IPS DF 6.9 (cell line): ENCODE measurements around the gene FUCA2.

Experiments
- DNase-seq: peaks from one replicate; pipeline ENCODE4 v3.0.0-alpha.2; 2013; ENCODE audit warnings: low read depth, low spot score
- H3K27ac ChIP-seq: one replicate; pipeline ENCODE4 v1.5.1; 2013; ENCODE audit warnings: low read length, control low read depth
- H3K27me3 ChIP-seq: 2 replicates; pipeline ENCODE4 v1.6.1; 2013; ENCODE audit warnings: mild to moderate bottlenecking, low read length; ENCODE audit not compliant: control insufficient read depth, insufficient read depth
- H3K36me3 ChIP-seq: 2 replicates; pipeline ENCODE4 v1.6.1; 2013; ENCODE audit warnings: low read length; ENCODE audit not compliant: control insufficient read depth, insufficient read depth
- H3K4me1 ChIP-seq: 2 replicates; pipeline ENCODE4 v1.6.1; 2013; ENCODE audit warnings: low read length; ENCODE audit not compliant: control insufficient read depth, insufficient read depth
- H3K4me3 ChIP-seq: 2 replicates; pipeline ENCODE4 v1.5.1; 2013; ENCODE audit warnings: mild to moderate bottlenecking, low read length
- H3K9me3 ChIP-seq: 2 replicates; pipeline ENCODE4 v1.6.1; 2013; ENCODE audit warnings: low read length, inconsistent platforms; ENCODE audit not compliant: control insufficient read depth, insufficient read depth
- WGBS: extraction: QIAGEN DNeasy Blood & Tissue Kit; methylation state at CpG from one replicate; pipeline ENCODE4 v1.1.7; 2013; ENCODE audit warnings: mixed read lengths, missing lambda C conversion rate; ENCODE audit not compliant: insufficient read length, insufficient coverage; 5-methylcytosine and 5-hydroxymethylcytosine counted together

The FUCA2 gene

DNA sequence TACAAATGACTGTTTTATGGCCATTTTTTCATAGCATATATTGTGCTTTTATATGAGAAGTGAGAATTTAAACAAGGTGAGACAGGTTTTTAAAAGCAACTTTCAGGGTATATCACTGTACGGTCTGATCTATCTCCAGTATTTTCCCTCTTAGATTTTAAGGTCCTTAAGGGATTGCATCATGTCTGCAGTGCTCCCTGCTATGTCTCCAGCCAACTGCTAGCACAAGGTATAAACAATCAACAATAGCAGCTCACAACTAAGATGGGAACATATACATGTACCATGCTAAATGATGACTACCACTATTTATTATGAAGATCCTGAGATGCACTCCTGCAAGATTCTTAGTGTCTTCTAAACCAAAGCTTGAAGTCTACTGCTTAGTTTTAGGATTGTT, 7.2 kb downstream of the FUCA2 start:
- peaks cover 7% of the 10 kb centered on the region; the same call in 1 of the 2 replicates for H3K36me3 ChIP-seq
- H3K4me3 ChIP-seq, result no peak overlapping the region
- H3K27me3 ChIP-seq, result no peaks in the 10 kb centered on the region
- no CpG with 5 or more reads among the region's 1 CpG for WGBS
- no peaks in the 10 kb centered on the region for H3K9me3 ChIP-seq
- DNase-seq, result no peak
- no peak overlapping the region for H3K27ac ChIP-seq
- no peaks in the 10 kb centered on the region; the same call in 1 of the 2 replicates for H3K4me1 ChIP-seq

DNA sequence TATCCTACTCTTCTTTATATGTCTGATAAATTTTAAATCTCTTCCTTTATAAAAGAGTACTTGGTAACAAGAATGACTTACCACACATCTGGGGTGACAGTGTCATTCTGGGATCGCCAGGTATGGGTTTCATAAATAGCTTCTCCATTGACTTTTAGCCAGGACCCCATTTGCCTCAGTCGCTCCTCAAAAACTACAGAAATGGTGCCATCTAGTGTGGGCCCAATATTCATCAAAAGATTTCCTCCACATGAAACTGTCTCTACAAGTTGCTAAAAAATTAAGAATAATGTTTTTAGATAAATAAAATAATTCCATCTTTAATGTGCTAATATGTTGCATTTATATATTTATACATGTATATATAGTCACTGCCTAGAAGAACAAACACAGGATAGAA, 9.7 kb downstream of the FUCA2 start:
- Histone ChIP-seq H3K27ac (no peak overlapping the region), H3K27me3 (no peaks in the 10 kb centered on the region), H3K4me1 (no peaks in the 10 kb centered on the region), H3K4me3 (no peak overlapping the region), H3K36me3 (peaks cover 7% of the 10 kb centered on the region; the same call in 1 of the 2 replicates), H3K9me3 (no peaks in the 10 kb centered on the region)
- WGBS, result no CpG with 5 or more reads among the region's 2 CpGs
- DNase-seq, result no peak

GRCh38 chr6:143498428-143498827, 13.1 kb downstream of the FUCA2 start:
- no CpG with 5 or more reads among the region's 4 CpGs for WGBS
- Histone ChIP-seq H3K9me3 (no peaks in the 10 kb centered on the region), H3K27me3 (no peaks in the 10 kb centered on the region), H3K36me3 (peaks cover 6% of the 10 kb centered on the region; the same call in 1 of the 2 replicates), H3K4me1 (no peaks in the 10 kb centered on the region), H3K4me3 (no peak overlapping the region), H3K27ac (no peak overlapping the region)
- no peak for DNase-seq

DNA sequence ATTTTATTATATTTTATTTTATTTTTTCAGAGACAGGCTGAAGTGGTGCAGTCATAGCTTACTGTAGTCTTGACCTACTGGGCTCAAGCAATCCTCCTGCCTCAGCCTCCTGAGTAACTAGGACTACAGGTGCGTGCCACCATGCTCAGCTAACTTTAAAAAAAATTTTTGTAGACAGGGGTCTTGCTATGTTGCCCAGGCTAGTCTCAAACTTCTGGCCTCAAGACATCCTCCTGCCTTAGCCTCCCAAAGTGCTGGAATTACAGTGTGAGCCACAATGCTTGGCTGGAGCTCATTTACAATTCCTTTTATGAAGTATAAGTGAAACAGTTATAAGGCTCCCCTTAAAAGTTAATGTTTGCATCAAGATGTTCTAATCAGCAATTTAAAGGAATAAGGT, 14.5 kb downstream of the FUCA2 start:
- no peaks in the 10 kb centered on the region for H3K9me3 ChIP-seq
- no CpG with 5 or more reads among the region's 1 CpG for WGBS
- peaks cover 6% of the 10 kb centered on the region; the same call in 1 of the 2 replicates for H3K36me3 ChIP-seq
- H3K27ac ChIP-seq, result no peak overlapping the region
- H3K4me3 ChIP-seq, result no peak overlapping the region
- no peak for DNase-seq
- H3K4me1 ChIP-seq, result no peaks in the 10 kb centered on the region
- H3K27me3 ChIP-seq, result no peaks in the 10 kb centered on the region

DNA sequence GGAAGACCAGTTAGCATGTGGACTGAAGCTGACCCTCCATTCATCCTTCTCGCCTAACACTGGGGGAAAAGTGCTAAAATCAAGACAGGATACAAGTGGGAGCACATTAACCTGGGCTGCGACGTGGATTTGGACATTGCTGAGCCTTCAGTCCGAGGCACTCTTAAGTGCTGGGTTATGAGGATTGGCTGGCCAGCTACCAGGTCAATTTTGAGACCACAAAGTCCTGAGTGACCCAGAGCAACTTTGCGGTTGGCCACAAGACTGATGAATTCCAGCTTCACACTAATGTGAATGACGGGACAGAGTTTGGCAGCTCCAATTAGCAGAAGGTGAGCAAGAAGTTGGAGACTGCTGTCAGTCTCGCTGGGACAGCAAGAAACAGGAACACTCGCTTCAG, 20.7 kb downstream of the FUCA2 start:
- H3K27me3 ChIP-seq, result no peaks in the 10 kb centered on the region
- no peak overlapping the region for H3K4me3 ChIP-seq
- H3K36me3 ChIP-seq, result peaks cover 2% of the 10 kb centered on the region; the same call in 1 of the 2 replicates
- no peak overlapping the region for H3K27ac ChIP-seq
- WGBS, result no CpG with 5 or more reads among the region's 8 CpGs
- no peak for DNase-seq
- no peaks in the 10 kb centered on the region for H3K9me3 ChIP-seq
- H3K4me1 ChIP-seq, result no peaks in the 10 kb centered on the region

- no CpG with 5 or more reads among the region's 1 CpG for WGBS
- Histone ChIP-seq H3K27me3 (no peaks in the 10 kb centered on the region), H3K4me1 (no peaks in the 10 kb centered on the region), H3K4me3 (no peak overlapping the region), H3K9me3 (no peaks in the 10 kb centered on the region), H3K36me3 (no peaks in the 10 kb centered on the region), H3K27ac (no peak overlapping the region)
- DNase-seq, result no peak
Observed at GRCh38 chr6:143490244-143490643, 21.3 kb downstream of the FUCA2 start.

- WGBS, result no CpG with 5 or more reads among the region's 3 CpGs
- Histone ChIP-seq H3K27me3 (no peaks in the 10 kb centered on the region), H3K4me3 (no peak overlapping the region), H3K4me1 (no peaks in the 10 kb centered on the region), H3K9me3 (no peaks in the 10 kb centered on the region), H3K27ac (no peak overlapping the region), H3K36me3 (no peaks in the 10 kb centered on the region)
- no peak for DNase-seq
Observed at GRCh38 chr6:143486752-143487151, 24.8 kb downstream of the FUCA2 start.

GRCh38 chr6:143485967-143486366, 25.6 kb downstream of the FUCA2 start:
- no peaks in the 10 kb centered on the region for H3K27me3 ChIP-seq
- H3K4me1 ChIP-seq, result no peaks in the 10 kb centered on the region
- H3K36me3 ChIP-seq, result no peaks in the 10 kb centered on the region
- no peak for DNase-seq
- WGBS, result no CpG with 5 or more reads among the region's 2 CpGs
- H3K4me3 ChIP-seq, result no peak overlapping the region
- no peaks in the 10 kb centered on the region for H3K9me3 ChIP-seq
- no peak overlapping the region for H3K27ac ChIP-seq

DNA sequence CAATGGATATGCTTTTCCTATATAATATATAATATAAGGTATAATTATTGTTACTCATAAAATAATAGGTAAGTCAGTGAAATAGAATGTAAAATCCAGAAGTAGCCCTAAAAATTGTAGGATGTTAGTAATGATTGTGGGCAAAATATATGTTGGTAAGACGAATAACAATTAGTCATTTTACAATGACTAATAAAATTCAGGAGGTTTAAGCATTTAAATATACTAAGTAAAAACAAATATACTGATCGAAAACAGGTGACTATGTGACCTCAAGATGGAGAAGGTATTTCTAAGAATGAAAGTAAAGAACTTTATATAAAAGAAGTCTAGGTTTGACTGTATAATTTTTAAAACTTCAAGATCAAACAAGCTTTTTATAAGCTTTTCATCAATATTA, 28.9 kb downstream of the FUCA2 start:
- no peak overlapping the region for H3K4me3 ChIP-seq
- no CpG with 5 or more reads among the region's 2 CpGs for WGBS
- H3K27me3 ChIP-seq, result no peaks in the 10 kb centered on the region
- no peak for DNase-seq
- H3K9me3 ChIP-seq, result no peaks in the 10 kb centered on the region
- H3K4me1 ChIP-seq, result no peaks in the 10 kb centered on the region
- no peak overlapping the region for H3K27ac ChIP-seq
- H3K36me3 ChIP-seq, result no peaks in the 10 kb centered on the region

DNA sequence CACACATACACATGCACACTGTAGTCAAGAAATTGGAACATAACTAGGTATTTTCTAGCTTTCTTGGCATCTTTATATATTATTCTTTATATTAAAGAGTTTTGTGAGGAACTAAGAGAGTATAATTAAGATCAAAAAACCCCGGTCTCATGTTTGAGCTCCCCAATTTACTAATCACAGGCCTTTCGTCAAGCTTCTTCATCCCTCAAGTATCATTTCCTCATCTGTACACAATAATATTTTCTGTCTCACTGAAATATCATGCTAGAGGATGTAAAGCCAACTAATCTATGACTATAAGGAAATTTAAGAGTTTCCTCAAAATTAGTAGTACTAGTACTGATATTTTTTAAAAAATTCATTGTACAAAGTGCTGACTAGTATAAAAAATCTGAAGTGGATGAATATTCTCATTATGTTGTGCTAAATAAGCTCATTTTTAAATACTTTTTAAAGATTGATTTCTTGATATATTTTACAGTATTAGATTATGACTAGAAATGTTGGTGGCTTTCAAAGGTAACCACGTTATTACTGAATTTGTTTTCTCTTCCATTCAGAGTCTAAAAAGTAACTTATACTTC, 32.9 kb downstream of the FUCA2 start:
- WGBS, result no CpG with 5 or more reads among the region's 3 CpGs
- no peak overlapping the region for H3K27ac ChIP-seq
- DNase-seq, result no peak

GRCh38 chr6:143476545-143476944, 35.0 kb downstream of the FUCA2 start:
- no peaks in the 10 kb centered on the region for H3K27me3 ChIP-seq
- H3K36me3 ChIP-seq, result no peaks in the 10 kb centered on the region
- WGBS, result no CpG with 5 or more reads among the region's 1 CpG
- H3K4me3 ChIP-seq, result no peak overlapping the region
- H3K27ac ChIP-seq, result no peak overlapping the region
- DNase-seq, result no peak
- H3K4me1 ChIP-seq, result no peaks in the 10 kb centered on the region
- H3K9me3 ChIP-seq, result no peaks in the 10 kb centered on the region

More for the DNA sequence above, 32.9 kb downstream of the FUCA2 start:
- Histone ChIP-seq H3K9me3 (no peaks in the 10 kb centered on the region), H3K27me3 (no peaks in the 10 kb centered on the region), H3K36me3 (no peaks in the 10 kb centered on the region), H3K4me1 (no peaks in the 10 kb centered on the region), H3K4me3 (no peak overlapping the region)
